Heart left ventricle (tissue), 13 donors: Measurements from ENCODE around the gene FANCM.

ENCODE experiments used
- CTCF ChIP-seq, 12 donors: fragments of 200-600 bp; sonication (generic) in 4 of 12; IDR thresholded peaks; one replicate each; pipeline versions ENCODE4 v1.5.0 to v1.8.0; 2018 to 2022; ENCODE audit warnings: antibody characterized with exemption in 12 of 12, mild to moderate bottlenecking in 5 of 12
- POLR2A ChIP-seq, 2 donors: fragments of 450-650 bp; IDR thresholded peaks; one replicate each; pipeline ENCODE4 v1.6.1; 2017; ENCODE audit warnings: antibody characterized with exemption in 2 of 2, mild to moderate bottlenecking in 2 of 2, moderate library complexity in 2 of 2
- donor health status: ischemic (EF 13 %, LVEDD 7.1; RV severe dilation, severe dysfunction).
- donor health status: DM: no; HTN: yes; CAD: no.
- donor health status: DM: no; HTN: no; CAD: no.
- donor health status: ischemic (EF 25% LVEDD 6.9; RV normal size, moderate dysfunction).
- donor health status: ischemic (EF 25% LVEDD 5.7; RV mildly dilated, moderate dysfunction).
- donor health status: ischemic (EF 35%, LVEDD 5.7; RV mildly dilated, moderate dysfunction).
- donor health status: nonischemic (EF 11% LVEDD 7.7; RV severe dilation, severe dysfunction).
- donor health status: DM: yes; HTN: yes; CAD: no.
- donor health status: PGD.
- donor health status: ischemic (EF 29% LVEDD 5.4; RV normal size, mild dysfunction).
- donor health status: nonischemic (EF 23%, LVEDD 6.1; RV moderate dilation, normal function).

- TF ChIP-seq CTCF (IDR thresholded peaks at IDR 0.05): no peak
- no peak for TF ChIP-seq POLR2A (IDR thresholded peaks at IDR 0.05)
Measured at GRCh38 chr14:45140661-45141187, 5.0 kb downstream of the FANCM start.
